Panc1 (cell line): Measurements from ENCODE around the gene EPN2. TPM values are rescaled to one million over a fixed set of nuclear protein-coding genes. Genes with fewer than 3 reads are reported as not detected.

Experiments
- ATAC-seq: fragments of 200-7000 bp; cut with Tn5 transposase; 2 replicates; pipeline ENCODE4 v1.9.1; 2020; ENCODE audit warnings: mild to moderate bottlenecking, moderate library complexity
- BruUV-seq: library from RNA; stranded (reverse); fragments of 400-500 nt; replicated peaks from 2 replicates; lab custom pipeline; 2021; lab: Mats Ljungman, UMichigan
- CTCF ChIA-PET: fragments of 300-600 bp; sonication (Branson Sonifier 250); formaldehyde crosslinking; loops from one replicate; lab custom pipeline; 2022; ENCODE audit warnings: antibody characterized with exemption; lab: Charles Lee
- POLR2A ChIA-PET: fragments of 300-600 bp; sonication (Branson Sonifier 250); formaldehyde crosslinking; loops from one replicate; lab custom pipeline; 2022; ENCODE audit warnings: antibody characterized with exemption; lab: Charles Lee
- DNase-seq: peaks from one replicate; pipeline ENCODE4 v3.0.0-alpha.2; 2010; ENCODE audit warnings: low read depth, low spot score
- H3K27ac ChIP-seq: 2 replicates; pipeline ENCODE4 v1.5.1; 2011; ENCODE audit warnings: mild to moderate bottlenecking, low read length, inconsistent platforms
- H3K27me3 ChIP-seq: fragments of 200-500 bp; sonication (Bioruptor generic); 2 replicates; pipeline ENCODE4 v1.6.0; 2014; ENCODE audit warnings: low read length, inconsistent platforms; ENCODE audit not compliant: control insufficient read depth, insufficient read depth
- H3K36me3 ChIP-seq: fragments of 200-500 bp; sonication (Bioruptor generic); 2 replicates; pipeline ENCODE4 v1.5.1; 2014; ENCODE audit warnings: inconsistent platforms, mild to moderate bottlenecking, low read length, moderate library complexity; ENCODE audit not compliant: control insufficient read depth, insufficient read depth
- H3K4me1 ChIP-seq: 2 replicates; pipeline ENCODE4 v1.5.1; 2011; ENCODE audit warnings: inconsistent platforms, mild to moderate bottlenecking, low read length, moderate library complexity; ENCODE audit not compliant: control insufficient read depth, insufficient read depth
- H3K4me3 ChIP-seq, 2 experiments: 2 replicates each; pipeline ENCODE4 v1.5.1; 2011 to 2012; ENCODE audit warnings: low read depth in 2 of 2, low read length in 2 of 2, mild to moderate bottlenecking in 2 of 2, inconsistent platforms in 1 of 2, moderate library complexity in 1 of 2
- H3K9me3 ChIP-seq: fragments of 200-500 bp; sonication (Bioruptor generic); 2 replicates; pipeline ENCODE4 v1.5.1; 2014; ENCODE audit warnings: low read depth, mild to moderate bottlenecking, inconsistent platforms, low read length, moderate library complexity; ENCODE audit not compliant: control insufficient read depth, insufficient read depth
- POLR2AphosphoS5 ChIP-seq: IDR thresholded peaks from 2 replicates; pipeline ENCODE4 v1.6.1; 2012; ENCODE audit warnings: mild to moderate bottlenecking, low read depth, low read length, moderate library complexity
- SIN3A ChIP-seq: IDR thresholded peaks from 2 replicates; pipeline ENCODE4 v1.6.1; 2012; ENCODE audit warnings: low read depth, mild to moderate bottlenecking, low read length, moderate library complexity, borderline replicate concordance; ENCODE audit not compliant: insufficient read depth
- TCF7L2 ChIP-seq: IDR thresholded peaks from 2 replicates; pipeline ENCODE4 v1.6.1; 2011; ENCODE audit warnings: mild to moderate bottlenecking, low read depth, low read length, inconsistent platforms
- in situ Hi-C: cut with HindIII; loops from 2 replicates; pipeline ENCODE4 v1.10.0; 2016; ENCODE audit warnings: low sequenced_read_pairs, low pct_unique_long_range_greater_than_20kb
- intact Hi-C: fragments of 100-400 bp; cut with micrococcal nuclease; formaldehyde crosslinking; loops from one replicate; pipeline ENCODE4 v1.10.0; 2022; ENCODE audit not compliant: unreplicated experiment
- total RNA-seq: library from RNA; stranded (reverse); gene quantifications from one replicate; pipeline ENCODE4 v1.2.1, GENCODE V29; 2021; ENCODE audit not compliant: unreplicated experiment
- TF ChIP-seq, protein P1 (sequence below), 2 experiments: IDR thresholded peaks; 2 replicates each; pipeline ENCODE4 v1.6.1; 2011 to 2012; ENCODE audit warnings: low read depth in 2 of 2, control low read depth in 1 of 2, low read length in 1 of 2, mild to moderate bottlenecking in 1 of 2, moderate library complexity in 1 of 2; ENCODE audit not compliant: insufficient read depth in 1 of 2
- TF ChIP-seq, protein P2 (sequence below): fragments of 450-650 bp; IDR thresholded peaks from 2 replicates; pipeline ENCODE4 v1.5.1; 2017; ENCODE audit warnings: mild to moderate bottlenecking

The EPN2 gene
- total RNA-seq, 1 experiment from 2014 or later, result 35.0 TPM

DNA sequence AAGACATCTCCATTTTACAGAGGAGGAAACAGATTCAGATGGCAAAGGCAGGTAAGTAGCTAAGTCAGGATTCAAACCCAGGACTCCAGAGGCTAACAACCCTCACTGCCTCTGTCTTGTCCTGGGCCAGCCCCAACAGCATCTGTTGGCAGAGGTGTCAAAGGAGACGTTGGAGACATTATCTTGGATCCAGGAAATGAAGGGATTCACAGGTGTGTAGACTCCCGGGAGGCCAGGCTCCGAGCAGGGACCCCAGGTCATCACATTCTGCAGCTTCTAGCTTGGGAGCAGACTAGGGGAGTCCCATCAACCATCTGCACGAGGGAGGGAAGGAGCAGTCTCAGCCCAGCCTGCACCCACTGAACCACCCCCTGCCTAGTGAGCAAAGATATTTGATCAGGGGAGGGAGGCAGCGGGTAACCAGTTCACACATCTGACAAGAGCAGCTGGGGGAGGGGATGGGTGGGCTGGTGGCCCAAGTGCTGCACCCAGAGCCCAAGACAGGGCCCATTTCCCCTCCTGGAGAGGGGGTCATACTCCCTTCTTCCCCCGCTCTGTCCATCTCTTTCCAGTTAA lies 126.4 kb downstream of the EPN2 start:
- BruUV-seq, result no TSS peak
- no peak for ATAC-seq
- Histone ChIP-seq H3K4me3 (peak overlapping the region in 1 of 2 experiments; percentile 79; a peak in 2 of 4 replicates), H3K27me3 (no peaks in the 10 kb centered on the region), H3K27ac (no peak overlapping the region), H3K4me1 (peaks cover 5% of the 10 kb centered on the region), H3K9me3 (no peaks in the 10 kb centered on the region), H3K36me3 (no peaks in the 10 kb centered on the region; the same call in 1 of the 2 replicates)
- in situ Hi-C loops (no loop called here), intact Hi-C loops (loop anchor here (2.0 kb wide), 1 partner anchor 83 kb away; no protein-coding TSS in a partner anchor)
- POLR2A ChIA-PET, result interaction anchor here (0.5 kb wide), 1 partner anchor 81 kb away, joined by 4 read pairs; no protein-coding TSS in a partner anchor
- TF ChIP-seq, protein P1, sequence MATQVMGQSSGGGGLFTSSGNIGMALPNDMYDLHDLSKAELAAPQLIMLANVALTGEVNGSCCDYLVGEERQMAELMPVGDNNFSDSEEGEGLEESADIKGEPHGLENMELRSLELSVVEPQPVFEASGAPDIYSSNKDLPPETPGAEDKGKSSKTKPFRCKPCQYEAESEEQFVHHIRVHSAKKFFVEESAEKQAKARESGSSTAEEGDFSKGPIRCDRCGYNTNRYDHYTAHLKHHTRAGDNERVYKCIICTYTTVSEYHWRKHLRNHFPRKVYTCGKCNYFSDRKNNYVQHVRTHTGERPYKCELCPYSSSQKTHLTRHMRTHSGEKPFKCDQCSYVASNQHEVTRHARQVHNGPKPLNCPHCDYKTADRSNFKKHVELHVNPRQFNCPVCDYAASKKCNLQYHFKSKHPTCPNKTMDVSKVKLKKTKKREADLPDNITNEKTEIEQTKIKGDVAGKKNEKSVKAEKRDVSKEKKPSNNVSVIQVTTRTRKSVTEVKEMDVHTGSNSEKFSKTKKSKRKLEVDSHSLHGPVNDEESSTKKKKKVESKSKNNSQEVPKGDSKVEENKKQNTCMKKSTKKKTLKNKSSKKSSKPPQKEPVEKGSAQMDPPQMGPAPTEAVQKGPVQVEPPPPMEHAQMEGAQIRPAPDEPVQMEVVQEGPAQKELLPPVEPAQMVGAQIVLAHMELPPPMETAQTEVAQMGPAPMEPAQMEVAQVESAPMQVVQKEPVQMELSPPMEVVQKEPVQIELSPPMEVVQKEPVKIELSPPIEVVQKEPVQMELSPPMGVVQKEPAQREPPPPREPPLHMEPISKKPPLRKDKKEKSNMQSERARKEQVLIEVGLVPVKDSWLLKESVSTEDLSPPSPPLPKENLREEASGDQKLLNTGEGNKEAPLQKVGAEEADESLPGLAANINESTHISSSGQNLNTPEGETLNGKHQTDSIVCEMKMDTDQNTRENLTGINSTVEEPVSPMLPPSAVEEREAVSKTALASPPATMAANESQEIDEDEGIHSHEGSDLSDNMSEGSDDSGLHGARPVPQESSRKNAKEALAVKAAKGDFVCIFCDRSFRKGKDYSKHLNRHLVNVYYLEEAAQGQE (IDR thresholded peaks at IDR 0.05; ENCODE audit: insufficient read depth in 1 of 2, low read depth in 2 of 2, low read length in 1 of 2), result no peak
- TF ChIP-seq, protein P2, sequence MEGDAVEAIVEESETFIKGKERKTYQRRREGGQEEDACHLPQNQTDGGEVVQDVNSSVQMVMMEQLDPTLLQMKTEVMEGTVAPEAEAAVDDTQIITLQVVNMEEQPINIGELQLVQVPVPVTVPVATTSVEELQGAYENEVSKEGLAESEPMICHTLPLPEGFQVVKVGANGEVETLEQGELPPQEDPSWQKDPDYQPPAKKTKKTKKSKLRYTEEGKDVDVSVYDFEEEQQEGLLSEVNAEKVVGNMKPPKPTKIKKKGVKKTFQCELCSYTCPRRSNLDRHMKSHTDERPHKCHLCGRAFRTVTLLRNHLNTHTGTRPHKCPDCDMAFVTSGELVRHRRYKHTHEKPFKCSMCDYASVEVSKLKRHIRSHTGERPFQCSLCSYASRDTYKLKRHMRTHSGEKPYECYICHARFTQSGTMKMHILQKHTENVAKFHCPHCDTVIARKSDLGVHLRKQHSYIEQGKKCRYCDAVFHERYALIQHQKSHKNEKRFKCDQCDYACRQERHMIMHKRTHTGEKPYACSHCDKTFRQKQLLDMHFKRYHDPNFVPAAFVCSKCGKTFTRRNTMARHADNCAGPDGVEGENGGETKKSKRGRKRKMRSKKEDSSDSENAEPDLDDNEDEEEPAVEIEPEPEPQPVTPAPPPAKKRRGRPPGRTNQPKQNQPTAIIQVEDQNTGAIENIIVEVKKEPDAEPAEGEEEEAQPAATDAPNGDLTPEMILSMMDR, result no peak
- no peak for TF ChIP-seq POLR2AphosphoS5
- TF ChIP-seq SIN3A, result no peak
- no peak for TF ChIP-seq TCF7L2
- no peak for DNase-seq
- CTCF ChIA-PET, result interaction anchor here (1.1 to 1.3 kb wide), 4 partner anchors 14 to 150 kb away, joined by 3 to 8 read pairs (median 7); no protein-coding TSS in a partner anchor

DNA sequence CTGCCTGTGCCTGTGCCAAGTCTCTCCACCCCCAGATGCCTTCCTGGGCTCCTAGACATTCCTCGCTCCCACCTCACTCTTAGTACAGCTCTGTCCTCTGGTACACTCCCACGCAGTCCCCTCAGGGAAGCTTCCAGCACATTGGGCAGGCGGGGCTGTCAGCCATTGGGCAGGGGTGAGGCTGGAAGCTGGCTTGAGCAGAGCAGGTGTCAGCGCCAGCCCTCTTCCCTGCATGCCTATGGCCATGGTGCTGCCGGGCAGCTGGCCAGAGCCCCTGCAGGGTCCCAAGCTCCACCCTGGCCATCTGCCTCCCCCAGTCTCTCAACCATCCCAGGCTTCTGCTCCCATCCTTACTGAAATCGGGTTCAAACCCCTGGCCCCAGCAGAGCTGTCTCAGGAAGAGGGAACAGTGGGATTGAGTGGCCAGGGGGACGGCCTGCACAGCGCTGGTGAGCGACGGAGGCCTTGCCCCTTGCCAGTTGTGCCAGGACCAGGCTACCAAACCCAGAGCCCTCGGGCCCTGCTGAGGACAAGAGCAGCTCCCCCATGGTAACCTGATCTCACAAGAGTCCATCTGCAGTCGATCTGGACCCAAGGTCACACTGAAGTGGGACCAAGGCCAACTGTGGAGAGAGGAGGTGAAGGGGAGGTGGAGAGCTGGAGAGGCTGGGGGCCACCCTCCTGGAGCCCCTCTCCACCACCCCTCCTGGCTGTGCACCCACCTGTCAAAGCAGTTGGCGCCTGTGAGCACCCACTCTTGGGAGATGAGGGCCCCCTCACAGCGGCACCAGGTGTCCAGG lies 127.7 kb downstream of the EPN2 start:
- no TSS peak for BruUV-seq
- no peak for DNase-seq
- peaks cover 5% of the 10 kb centered on the region for H3K4me1 ChIP-seq
- H3K27me3 ChIP-seq, result no peaks in the 10 kb centered on the region
- POLR2A ChIA-PET, result no interaction called here
- no peaks in the 10 kb centered on the region; the same call in 1 of the 2 replicates for H3K36me3 ChIP-seq
- H3K4me3 ChIP-seq, result no peak overlapping the region
- no peak overlapping the region for H3K27ac ChIP-seq
- ATAC-seq, result no peak
- in situ Hi-C loops, result no loop called here
- TF ChIP-seq, protein P2, result no peak
- TF ChIP-seq SIN3A (no peak), POLR2AphosphoS5 (no peak), TCF7L2 (no peak)
- TF ChIP-seq, protein P1 (IDR thresholded peaks at IDR 0.05; ENCODE audit: insufficient read depth in 1 of 2, low read depth in 2 of 2, low read length in 1 of 2), result no peak
- CTCF ChIA-PET, result no interaction called here
- H3K9me3 ChIP-seq, result no peaks in the 10 kb centered on the region
- intact Hi-C loops, result no loop called here
